Gastrocnemius medialis (tissue), 4 donors: ENCODE results near the gene IL20RB.

Experiments
- POLR2A ChIP-seq, 2 donors: fragments of 450-650 bp; IDR thresholded peaks; one replicate each; pipeline ENCODE4 v1.6.1; 2017; ENCODE audit warnings: antibody characterized with exemption in 2 of 2, mild to moderate bottlenecking in 2 of 2, moderate library complexity in 2 of 2
- TF ChIP-seq, protein P1 (sequence below), 5 experiments: fragments of 450-650 bp in 3 of 5; fragments of 200-600 bp in 2 of 5; sonication (generic) in 2 of 5; IDR thresholded peaks in 4 of 5; conservative IDR thresholded peaks in 1 of 5; 1 replicate in 4 of 5; 2 replicates in 1 of 5; pipeline ENCODE4 v1.5.1; 2016 to 2019; ENCODE audit warnings: antibody characterized with exemption in 5 of 5, mild to moderate bottlenecking in 3 of 5, moderate library complexity in 3 of 5

DNA sequence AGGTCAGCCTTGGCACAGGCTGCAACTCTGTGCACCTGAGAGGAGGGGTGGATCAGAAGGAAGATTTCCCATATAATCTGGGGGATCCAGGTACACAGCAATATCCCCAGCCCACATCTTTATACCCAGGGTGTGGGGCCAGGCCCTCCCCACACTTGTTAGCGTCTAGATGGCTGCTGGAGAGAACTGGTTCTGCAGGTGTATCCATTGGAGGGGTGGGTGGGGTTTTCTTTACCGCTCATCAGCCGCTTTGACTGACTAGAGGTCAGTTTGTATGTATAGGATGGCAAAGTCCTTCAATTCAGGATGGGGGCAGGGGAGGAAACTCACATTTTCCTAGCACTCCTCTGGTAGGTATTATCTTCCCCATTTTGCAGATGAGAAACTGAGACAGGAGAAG, 92.5 kb downstream of the IL20RB start:
- TF ChIP-seq, protein P1, sequence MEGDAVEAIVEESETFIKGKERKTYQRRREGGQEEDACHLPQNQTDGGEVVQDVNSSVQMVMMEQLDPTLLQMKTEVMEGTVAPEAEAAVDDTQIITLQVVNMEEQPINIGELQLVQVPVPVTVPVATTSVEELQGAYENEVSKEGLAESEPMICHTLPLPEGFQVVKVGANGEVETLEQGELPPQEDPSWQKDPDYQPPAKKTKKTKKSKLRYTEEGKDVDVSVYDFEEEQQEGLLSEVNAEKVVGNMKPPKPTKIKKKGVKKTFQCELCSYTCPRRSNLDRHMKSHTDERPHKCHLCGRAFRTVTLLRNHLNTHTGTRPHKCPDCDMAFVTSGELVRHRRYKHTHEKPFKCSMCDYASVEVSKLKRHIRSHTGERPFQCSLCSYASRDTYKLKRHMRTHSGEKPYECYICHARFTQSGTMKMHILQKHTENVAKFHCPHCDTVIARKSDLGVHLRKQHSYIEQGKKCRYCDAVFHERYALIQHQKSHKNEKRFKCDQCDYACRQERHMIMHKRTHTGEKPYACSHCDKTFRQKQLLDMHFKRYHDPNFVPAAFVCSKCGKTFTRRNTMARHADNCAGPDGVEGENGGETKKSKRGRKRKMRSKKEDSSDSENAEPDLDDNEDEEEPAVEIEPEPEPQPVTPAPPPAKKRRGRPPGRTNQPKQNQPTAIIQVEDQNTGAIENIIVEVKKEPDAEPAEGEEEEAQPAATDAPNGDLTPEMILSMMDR (IDR thresholded peaks at IDR 0.05 in 4 of 5, conservative IDR thresholded peaks at IDR 0.05 in 1 of 5): no peak
- TF ChIP-seq POLR2A (IDR thresholded peaks at IDR 0.05): no peak
